ENCODE results near the gene SPDYE18.
"Not testable (repeated sequence)": the region's sequence is repeated elsewhere in the genome, so short reads cannot be mapped to it uniquely, and the experiment has no call there.

DNA sequence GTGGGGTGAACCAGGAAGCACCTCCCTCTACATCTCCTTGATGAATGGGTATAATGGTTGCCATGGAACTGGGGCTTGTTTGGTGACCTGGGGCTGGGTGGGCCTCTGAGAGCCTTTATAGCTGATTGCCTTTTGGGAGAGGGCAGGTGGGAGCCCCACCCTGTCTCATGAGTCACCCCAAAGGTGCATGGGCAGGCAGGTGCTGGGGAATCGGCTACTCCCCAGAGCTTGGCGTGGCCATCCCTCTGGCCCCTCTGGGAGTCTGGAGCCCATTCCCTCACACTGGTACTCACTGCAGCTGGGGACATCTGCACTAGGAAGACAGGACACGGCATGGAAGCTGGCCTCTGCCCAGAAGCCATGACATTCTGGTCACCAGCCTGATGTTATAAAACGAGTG lies at the start of gene SPDYE18:
- TF ChIP-seq EZH2phosphoT487 (IDR thresholded peaks at IDR 0.05; ENCODE audit: low read depth, severe bottlenecking, unreplicated experiment) = not testable (repeated sequence)
- TF ChIP-seq, protein P1, sequence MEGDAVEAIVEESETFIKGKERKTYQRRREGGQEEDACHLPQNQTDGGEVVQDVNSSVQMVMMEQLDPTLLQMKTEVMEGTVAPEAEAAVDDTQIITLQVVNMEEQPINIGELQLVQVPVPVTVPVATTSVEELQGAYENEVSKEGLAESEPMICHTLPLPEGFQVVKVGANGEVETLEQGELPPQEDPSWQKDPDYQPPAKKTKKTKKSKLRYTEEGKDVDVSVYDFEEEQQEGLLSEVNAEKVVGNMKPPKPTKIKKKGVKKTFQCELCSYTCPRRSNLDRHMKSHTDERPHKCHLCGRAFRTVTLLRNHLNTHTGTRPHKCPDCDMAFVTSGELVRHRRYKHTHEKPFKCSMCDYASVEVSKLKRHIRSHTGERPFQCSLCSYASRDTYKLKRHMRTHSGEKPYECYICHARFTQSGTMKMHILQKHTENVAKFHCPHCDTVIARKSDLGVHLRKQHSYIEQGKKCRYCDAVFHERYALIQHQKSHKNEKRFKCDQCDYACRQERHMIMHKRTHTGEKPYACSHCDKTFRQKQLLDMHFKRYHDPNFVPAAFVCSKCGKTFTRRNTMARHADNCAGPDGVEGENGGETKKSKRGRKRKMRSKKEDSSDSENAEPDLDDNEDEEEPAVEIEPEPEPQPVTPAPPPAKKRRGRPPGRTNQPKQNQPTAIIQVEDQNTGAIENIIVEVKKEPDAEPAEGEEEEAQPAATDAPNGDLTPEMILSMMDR (IDR thresholded peaks at IDR 0.05; ENCODE audit: poor library complexity) = not testable (repeated sequence)

Measured in hepatocyte (in vitro differentiated cells).